CD1c-positive myeloid dendritic cell (primary cell): Measurements from ENCODE around the gene LRRC7.

Source experiments
- DNase-seq: peaks from one replicate; pipeline ENCODE4 v3.0.0-alpha.2; 2016; ENCODE audit errors: extremely low spot score

Gene LRRC7

GRCh38 chr1:69589799-69590198 is 22.1 kb downstream of the LRRC7 start:
- no peak for DNase-seq

DNA sequence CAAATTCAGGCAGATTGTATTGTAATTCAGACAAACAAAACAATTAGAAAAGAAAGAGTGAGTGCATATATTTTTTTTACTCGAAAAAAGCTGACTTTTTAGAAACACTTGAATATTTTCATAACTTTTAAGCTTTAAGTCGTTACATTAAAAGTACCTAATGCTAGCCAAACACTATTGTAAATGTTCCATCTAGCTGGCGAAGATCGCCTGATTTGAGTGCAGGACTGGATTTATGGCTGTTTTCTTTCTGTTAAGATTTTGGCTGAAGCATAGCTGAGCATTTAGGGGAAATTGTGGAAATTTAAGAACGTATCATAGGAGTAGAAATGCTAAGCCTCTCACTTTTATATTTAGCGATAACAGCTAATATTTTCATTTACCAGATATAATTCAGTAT is 24.6 kb downstream of the LRRC7 start:
- DNase-seq, result no peak

DNA sequence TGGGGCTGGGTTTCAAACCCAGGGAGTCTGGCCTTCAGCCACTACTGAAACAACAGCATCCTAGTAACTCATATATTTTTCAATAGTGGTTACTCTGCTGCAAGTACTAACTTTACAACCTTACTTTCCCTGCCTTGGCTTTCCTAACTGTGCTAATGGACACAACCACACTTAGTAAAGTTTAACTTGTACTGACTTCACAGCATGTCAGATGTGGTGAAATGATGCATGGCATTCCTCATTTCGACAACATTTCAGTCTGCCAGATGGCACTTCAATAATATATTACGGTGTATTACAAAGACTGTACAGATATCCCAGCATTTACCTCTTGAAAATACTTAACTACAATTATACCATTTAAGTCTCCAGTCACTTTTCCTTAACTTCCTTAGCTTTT is 27.8 kb downstream of the LRRC7 start:
- DNase-seq, result no peak

GRCh38 chr1:69611316-69611715 is 43.6 kb downstream of the LRRC7 start:
- DNase-seq, result no peak

DNA sequence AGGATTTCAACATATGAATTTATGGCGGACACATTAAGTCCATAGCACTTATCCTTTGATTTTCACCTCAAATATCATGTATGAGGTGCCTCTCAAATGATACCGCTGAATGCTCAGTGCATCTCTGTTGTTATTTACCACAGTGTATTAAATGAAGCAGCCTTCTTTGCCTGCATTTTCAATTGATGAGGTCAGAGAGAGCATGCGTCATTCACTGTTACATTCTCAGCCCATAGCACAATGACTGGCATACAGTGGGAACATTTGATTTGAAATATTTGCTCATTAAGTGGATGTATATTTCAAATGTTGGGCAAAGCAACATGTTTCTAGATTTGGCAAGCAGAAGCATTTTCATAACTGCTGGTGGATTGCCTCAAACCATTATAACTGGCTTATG is 45.7 kb downstream of the LRRC7 start:
- DNase-seq, result no peak

GRCh38 chr1:69638673-69639072 is 71.0 kb downstream of the LRRC7 start:
- DNase-seq, result no peak

GRCh38 chr1:69639159-69639558 is 71.4 kb downstream of the LRRC7 start:
- DNase-seq, result no peak

GRCh38 chr1:69643266-69643665 is 75.5 kb downstream of the LRRC7 start:
- no peak for DNase-seq

DNA sequence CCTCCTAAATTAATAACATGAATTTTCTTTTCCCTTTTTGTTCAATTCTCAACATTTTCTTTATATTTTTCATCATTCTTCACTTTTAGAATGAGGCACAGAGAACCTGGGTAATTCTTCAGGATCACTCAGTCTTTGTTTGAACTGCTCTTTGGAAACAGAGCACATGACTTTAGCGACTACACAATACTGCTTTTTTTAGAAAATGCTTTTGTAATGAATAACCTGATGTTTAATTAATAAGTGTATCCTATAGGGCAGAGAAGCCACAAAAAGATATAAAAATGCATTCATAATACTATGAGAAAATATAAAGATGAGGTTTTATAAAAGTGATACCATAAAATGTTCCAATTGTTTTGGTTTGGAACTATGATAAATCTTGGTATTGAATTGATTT is 77.8 kb downstream of the LRRC7 start:
- DNase-seq, result no peak

GRCh38 chr1:69648486-69648885 is 80.8 kb downstream of the LRRC7 start:
- no peak for DNase-seq

DNA sequence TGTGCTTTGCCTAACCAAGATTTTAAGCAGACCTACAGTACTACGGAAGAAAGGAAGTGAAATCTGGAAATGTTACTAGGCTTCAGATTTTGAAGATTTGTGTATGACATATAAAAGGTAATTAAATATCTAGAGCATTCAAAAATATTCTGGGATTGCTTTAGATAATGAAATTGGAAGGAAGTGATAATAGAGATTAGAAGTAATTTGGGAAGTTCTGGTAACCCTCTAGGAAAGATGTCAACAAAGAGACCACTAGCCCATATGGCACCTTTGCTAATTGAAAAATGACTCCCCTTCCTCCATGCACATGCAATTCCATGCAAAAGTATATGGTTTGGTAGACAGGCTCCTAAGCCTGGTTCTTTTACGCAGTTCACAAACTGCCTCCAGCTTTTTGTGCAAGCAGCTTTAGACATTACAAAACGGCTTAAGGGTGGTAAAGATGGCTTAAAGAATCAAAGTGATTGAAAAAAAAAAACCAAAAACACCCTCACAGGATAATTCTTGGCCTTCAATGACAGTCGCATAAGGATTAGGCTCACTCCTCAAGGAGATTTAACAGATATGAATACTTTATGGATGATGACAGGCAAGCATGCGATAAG is 81.8 kb downstream of the LRRC7 start:
- no peak for DNase-seq

GRCh38 chr1:69650779-69651178 is 83.1 kb downstream of the LRRC7 start:
- DNase-seq, result no peak

- DNase-seq, result no peak
These were observed 83.9 kb downstream of the LRRC7 start for GRCh38 chr1:69651656-69652055.

GRCh38 chr1:69657971-69658370 is 90.2 kb downstream of the LRRC7 start:
- no peak for DNase-seq

DNA sequence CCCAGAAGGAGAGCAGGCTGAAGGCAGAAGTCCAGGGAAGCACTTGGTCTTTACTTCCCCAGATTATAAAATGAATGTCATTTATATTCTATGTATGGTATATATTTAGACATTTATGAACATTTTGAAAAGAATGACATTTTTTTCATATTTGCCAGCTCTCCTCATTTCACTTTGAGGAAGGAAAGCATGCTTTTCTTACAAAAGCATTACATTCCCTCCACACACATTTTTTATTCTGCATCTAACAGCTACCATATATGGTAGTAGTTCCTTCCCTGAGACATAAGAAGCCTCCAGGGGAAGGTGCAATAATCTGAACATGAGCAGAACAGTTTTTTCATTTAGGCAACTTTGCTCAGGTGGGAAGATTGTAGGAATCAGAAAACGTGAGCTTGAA is 94.0 kb downstream of the LRRC7 start:
- DNase-seq, result no peak

- DNase-seq, result no peak
These were observed 94.6 kb downstream of the LRRC7 start for GRCh38 chr1:69662321-69662720.

DNA sequence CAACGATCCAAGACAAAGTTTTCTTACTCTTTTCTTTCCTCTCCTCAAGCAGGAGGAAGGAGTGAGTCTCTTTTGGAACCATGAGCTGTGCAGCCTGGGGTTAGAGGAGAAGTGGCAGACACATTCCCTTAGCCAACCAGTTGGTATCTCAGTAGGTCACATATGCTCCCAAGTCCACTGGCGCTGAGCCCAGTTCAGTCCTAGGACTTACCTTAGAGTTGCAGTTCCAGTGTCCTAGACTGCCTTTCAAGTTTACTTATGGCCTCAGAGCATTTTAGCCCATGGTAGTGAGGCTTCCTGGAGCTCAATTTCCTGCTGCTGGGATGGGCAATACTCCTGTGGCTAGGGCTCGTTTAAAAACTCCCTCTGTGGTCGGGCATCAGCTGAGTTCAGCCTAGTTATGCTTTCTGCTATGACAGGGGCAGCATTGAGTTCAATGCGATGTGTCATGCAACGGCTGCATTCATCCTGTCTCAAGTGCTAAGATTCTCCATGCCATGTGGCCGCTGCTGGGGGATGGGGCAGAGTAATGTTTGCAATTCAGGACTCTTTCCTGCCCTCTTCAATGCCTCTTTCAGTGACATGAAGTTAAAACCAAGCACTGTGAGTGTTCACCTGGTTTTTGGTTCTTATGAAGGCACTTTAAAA is 103.8 kb downstream of the LRRC7 start:
- DNase-seq, result no peak

GRCh38 chr1:69673321-69673720 is 105.6 kb downstream of the LRRC7 start:
- DNase-seq, result no peak

- no peak for DNase-seq
These were observed 112.2 kb downstream of the LRRC7 start for GRCh38 chr1:69679965-69680364.

- DNase-seq, result no peak
These were observed 118.8 kb downstream of the LRRC7 start for GRCh38 chr1:69686367-69686984.

GRCh38 chr1:69688193-69688592 is 120.5 kb downstream of the LRRC7 start:
- DNase-seq, result peak; percentile 33

DNA sequence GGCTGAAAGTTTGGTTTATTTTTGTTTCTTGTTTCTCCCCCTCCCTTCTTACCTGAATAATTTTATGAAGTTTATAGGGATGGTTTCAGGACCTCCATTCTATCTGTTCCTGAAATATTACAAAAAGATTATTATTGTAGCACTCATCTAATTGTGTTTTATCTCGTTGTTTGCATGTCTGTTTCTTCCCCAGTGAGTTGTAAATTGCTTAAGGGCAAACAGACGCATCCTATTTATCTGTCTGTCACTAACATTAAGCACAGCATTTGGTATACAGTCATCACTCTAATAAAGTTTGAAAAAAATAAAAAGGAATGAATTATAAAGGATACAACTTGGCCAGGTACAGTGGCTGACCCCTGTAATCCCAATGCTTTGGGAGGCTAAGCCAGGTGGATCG is 123.5 kb downstream of the LRRC7 start:
- DNase-seq, result no peak

- DNase-seq, result no peak
These were observed 126.4 kb downstream of the LRRC7 start for GRCh38 chr1:69693921-69694675.
